PC-9 (cell line): ENCODE results near the gene WDR20.

Experiments
- EZH2 ChIP-seq: fragments of 200-600 bp; sonication (generic); IDR thresholded peaks from 2 replicates; pipeline ENCODE4 v1.8.0; 2017; ENCODE audit warnings: antibody characterized with exemption, low read depth
- TF ChIP-seq, protein P1 (sequence below): fragments of 200-600 bp; sonication (generic); conservative IDR thresholded peaks from 2 replicates; pipeline ENCODE4 v1.6.1; 2017; ENCODE audit warnings: mixed run types, antibody characterized with exemption, mild to moderate bottlenecking, moderate library complexity

DNA sequence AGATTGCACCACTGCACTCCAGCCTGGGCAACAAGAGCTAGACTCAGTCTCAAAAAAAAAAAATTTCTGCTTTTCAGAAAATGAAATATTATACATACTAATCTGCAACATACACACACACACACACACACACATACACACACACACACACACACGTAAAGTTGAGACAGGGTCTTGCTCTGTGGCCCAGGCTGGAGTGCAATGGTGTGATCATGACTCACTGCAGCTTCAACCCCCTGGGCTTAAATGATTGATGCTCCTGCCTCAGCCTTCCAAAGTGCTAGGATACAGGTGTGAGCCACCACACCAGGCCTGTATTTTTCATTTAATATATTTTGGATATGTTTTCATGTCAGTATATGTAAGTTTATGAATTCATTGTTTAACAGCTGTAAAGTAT lies 18.8 kb upstream of the WDR20 start:
- TF ChIP-seq, protein P1, sequence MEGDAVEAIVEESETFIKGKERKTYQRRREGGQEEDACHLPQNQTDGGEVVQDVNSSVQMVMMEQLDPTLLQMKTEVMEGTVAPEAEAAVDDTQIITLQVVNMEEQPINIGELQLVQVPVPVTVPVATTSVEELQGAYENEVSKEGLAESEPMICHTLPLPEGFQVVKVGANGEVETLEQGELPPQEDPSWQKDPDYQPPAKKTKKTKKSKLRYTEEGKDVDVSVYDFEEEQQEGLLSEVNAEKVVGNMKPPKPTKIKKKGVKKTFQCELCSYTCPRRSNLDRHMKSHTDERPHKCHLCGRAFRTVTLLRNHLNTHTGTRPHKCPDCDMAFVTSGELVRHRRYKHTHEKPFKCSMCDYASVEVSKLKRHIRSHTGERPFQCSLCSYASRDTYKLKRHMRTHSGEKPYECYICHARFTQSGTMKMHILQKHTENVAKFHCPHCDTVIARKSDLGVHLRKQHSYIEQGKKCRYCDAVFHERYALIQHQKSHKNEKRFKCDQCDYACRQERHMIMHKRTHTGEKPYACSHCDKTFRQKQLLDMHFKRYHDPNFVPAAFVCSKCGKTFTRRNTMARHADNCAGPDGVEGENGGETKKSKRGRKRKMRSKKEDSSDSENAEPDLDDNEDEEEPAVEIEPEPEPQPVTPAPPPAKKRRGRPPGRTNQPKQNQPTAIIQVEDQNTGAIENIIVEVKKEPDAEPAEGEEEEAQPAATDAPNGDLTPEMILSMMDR: no peak
- no peak for TF ChIP-seq EZH2
